Measurements from ENCODE around the gene CSH1. TPM values are rescaled to one million over a fixed set of nuclear protein-coding genes. Genes with fewer than 3 reads are reported as not detected.

CSH1 gene
- not detected in 2 replicates for total RNA-seq

DNA sequence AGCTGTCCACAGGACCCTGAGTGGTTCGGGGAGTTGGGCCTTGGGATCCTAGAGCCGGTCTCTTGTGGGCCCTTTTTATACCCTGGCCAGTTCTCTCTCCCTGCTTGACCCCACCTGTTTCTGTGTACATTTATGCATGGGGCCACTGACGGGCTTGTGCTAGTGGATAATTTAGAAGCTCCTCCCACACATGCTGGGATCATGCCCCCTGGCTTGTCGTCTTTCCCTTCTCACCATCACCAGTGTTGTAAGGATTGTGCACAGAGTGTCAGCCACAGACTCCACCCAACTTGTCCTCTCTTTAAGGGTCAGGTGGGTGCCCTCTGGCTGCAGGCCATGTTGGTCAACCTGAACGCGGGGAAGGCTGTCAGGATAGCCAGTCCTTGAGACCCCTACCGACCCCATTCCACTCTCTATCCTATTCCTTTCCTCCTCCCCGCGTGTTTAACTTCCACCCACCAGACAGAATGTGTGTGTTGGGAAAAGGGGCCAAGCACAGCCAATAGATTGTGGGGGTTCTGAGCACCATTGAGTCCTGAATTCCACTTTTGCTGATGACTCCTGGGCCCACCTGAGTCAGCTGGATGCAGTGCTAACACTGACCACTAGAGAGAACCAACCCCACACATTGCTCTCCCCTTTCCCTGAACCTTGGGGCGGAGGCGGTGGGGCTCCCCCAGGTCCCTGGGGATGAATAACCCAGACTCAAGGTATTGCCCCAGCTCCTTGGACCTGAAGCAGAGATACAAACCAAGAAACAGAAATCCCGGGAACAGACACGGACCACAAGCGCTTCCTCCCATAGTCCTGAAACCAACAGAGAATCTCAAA is at the start of gene CSH1:
Gene CSH1, minus strand, starts transcription at position 51 of the 831 bp plus-strand sequence. CDS start 63 bp downstream, outside the sequence.

DNA sequence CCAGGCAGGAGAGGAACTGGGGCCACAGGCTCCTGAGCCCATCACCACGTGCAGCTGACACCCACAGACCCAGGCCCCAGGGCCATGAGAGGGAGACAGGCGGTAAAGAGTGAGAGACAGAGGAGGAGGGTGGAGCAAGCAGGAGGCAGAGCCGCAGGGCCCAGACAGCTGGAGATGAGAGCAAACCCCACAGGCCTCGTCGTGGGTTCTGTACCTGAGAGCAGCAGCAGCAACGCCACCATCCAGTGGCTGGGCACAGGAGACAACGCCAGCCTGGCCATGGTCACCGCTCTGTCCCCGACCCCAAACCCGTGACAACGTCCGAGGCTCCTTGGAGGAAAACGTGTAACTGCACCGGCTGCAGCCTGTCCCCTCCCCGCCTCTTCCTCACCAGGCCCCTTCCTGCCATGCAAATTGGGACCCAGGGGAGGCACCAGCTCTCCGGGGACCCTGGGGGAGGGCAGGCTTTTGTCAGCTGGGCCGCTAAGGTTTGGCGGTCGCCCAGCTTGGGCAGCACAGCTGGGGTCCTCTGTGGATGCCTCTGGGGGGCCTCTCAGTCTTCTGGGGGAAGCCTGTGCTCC is 35.7 kb upstream of the CSH1 start, which contains the start of gene CD79B:
Gene CD79B, minus strand, starts transcription at position 351 of the 581 bp plus-strand sequence. Its CDS starts 70 bp downstream, at position 281.

DNA sequence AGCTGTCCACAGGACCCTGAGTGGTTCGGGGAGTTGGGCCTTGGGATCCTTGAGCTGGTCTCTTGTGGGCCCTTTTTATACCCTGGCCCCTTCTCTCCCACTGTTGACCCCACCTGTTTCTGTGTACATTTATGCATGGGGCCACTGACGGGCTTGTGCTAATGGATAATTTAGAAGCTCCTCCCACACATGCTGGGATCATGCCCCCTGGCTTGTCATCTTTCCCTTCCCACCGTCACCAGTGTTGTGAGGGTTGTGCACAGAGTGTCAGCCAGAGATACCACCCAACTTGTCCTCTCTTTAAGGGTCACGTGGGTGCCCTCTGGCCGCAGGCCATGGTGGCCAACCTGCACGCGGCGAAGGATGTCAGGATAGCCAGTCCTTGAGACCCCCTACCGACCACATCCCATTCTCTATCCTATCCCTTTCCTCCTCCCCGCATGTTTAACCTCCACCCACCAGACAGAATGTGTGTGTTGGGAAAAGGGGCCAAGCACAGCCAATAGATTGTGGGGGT is 22.5 kb upstream of the CSH1 start, which contains the start of gene GH1:
Gene GH1, minus strand, starts transcription at position 51 of the 517 bp plus-strand sequence. CDS start 63 bp downstream, outside the sequence.

DNA sequence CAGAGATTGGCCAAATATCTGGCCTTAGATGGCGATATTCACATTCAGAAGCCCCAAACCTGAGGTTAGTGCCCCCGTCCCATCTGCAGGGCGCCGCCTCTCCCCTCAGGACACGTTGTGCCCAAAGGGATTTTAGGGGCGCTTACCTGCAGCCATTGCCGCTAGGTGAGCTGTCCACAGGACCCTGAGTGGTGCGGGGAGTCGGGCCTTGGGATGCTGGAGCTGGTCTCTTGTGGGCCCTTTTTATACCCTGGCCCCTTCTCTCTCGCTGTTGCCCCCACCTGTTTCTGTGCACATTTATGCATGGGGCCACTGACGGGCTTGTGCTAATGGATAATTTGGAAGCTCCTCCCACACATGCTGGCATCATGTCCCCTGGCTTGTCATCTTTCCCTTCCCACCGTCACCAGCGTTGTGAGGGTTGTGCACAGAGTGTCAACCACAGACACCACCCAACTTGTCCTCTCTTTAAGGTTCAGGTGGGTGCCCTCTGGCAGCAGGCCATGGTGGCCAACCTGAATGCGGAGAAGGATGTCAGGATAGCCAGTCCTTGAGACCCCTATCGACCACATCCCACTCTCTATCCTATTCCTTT is 14.8 kb upstream of the CSH1 start, which contains the start of gene CSHL1:
Gene CSHL1, minus strand, starts transcription at position 218 of the 595 bp plus-strand sequence. Its CDS starts 62 bp downstream, at position 156.

GRCh38 chr17:63881935-63882601 is 14.3 kb downstream of the CSH1 start, which contains the start of gene GH2:
Gene GH2 (minus strand): TSS chr17:63881944. CDS start chr17:63881801, 143 bp downstream.

GRCh38 chr17:63873577-63873976 is 22.8 kb downstream of the CSH1 start, which contains the start of gene CSH2:
Gene CSH2 (minus strand): TSS chr17:63873677. CDS start chr17:63873614, 63 bp downstream.

Other genes starting within 250 kb of the CSH1 start
- gene LIMD2, start 196.4 kb downstream of the CSH1 start, total RNA-seq: 20.4 and 23.7 TPM in 2 replicates
- 12.0 and 14.9 TPM in 2 replicates for gene STRADA, start 154.8 kb downstream of the CSH1 start, total RNA-seq
- gene CCDC47, start 123.0 kb downstream of the CSH1 start, total RNA-seq: 52.9 and 72.8 TPM in 2 replicates
- 45.7 and 60.6 TPM in 2 replicates for gene DDX42, start 122.4 kb downstream of the CSH1 start, total RNA-seq
- gene PSMC5, start 69.1 kb downstream of the CSH1 start, total RNA-seq: 80.7 and 81.3 TPM in 2 replicates
- 28.4 and 29.6 TPM in 2 replicates for gene FTSJ3, start 68.9 kb downstream of the CSH1 start, total RNA-seq
- gene SMARCD2, start 53.9 kb downstream of the CSH1 start, total RNA-seq: 166 and 206 TPM in 2 replicates
- gene CSH2, start 22.9 kb downstream of the CSH1 start, total RNA-seq: not detected in 2 replicates
- not detected in 2 replicates for gene GH2, start 14.6 kb downstream of the CSH1 start, total RNA-seq
- gene CSHL1, start 14.7 kb upstream of the CSH1 start, total RNA-seq: not detected in 2 replicates
- gene GH1, start 22.3 kb upstream of the CSH1 start, total RNA-seq: not detected in 2 replicates
- 0.31 and 1.0 TPM in 2 replicates for gene CD79B, start 35.8 kb upstream of the CSH1 start, total RNA-seq
- gene SCN4A, start 76.3 kb upstream of the CSH1 start, total RNA-seq: not detected in 2 replicates
- gene PRR29, start 101.8 kb upstream of the CSH1 start, total RNA-seq: 0.49 and 0.69 TPM in 2 replicates
- 12.2 and 17.6 TPM in 2 replicates for gene ICAM2, start 124.1 kb upstream of the CSH1 start, total RNA-seq
- gene ERN1, start 233.6 kb upstream of the CSH1 start, total RNA-seq: 14.2 and 20.8 TPM in 2 replicates